ENCODE results near the gene SETD1A.
"Not testable (repeated sequence)": the region's sequence is repeated elsewhere in the genome, so short reads cannot be mapped to it uniquely, and the experiment has no call there.

The SETD1A gene

DNA sequence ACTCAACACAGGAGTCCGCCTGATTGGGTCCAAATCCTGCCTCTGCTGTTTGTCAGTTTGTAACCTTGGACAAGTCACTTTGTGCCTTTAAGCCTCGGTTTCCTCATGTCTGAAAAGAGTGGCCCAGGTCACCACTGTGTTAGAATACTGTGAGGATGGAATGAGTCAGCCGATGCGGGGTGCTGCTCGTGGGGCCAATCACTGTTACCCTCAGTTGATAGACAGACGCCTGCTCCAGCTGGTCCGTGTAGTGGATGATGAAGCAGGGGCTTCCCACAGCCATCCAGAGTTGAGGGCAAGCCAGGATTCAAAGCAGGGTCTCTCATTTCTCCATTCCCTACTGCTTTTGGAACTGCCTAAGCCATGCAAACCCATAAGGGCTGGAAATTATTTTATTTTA is 28.4 kb upstream of the SETD1A start:
- no peak for DNase-seq (ENCODE audit: low read depth)

DNA sequence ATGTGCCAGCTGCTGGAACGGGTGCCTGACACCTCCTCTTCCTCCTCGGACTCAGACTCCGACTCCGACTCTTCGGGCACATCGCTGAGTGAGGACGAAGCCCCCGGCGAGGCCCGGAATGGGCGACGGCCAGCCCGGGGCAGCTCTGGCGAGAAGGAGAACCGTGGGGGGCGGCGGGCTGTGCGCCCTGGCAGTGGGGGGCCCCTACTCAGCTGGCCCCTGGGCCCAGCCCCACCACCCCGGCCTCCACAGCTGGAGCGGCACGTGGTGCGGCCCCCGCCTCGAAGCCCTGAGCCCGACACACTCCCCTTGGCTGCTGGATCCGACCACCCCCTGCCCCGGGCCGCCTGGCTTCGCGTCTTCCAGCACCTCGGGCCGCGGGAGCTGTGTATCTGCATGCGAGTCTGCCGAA is 27.4 kb upstream of the SETD1A start:
- no peak for DNase-seq (ENCODE audit: low read depth)

DNA sequence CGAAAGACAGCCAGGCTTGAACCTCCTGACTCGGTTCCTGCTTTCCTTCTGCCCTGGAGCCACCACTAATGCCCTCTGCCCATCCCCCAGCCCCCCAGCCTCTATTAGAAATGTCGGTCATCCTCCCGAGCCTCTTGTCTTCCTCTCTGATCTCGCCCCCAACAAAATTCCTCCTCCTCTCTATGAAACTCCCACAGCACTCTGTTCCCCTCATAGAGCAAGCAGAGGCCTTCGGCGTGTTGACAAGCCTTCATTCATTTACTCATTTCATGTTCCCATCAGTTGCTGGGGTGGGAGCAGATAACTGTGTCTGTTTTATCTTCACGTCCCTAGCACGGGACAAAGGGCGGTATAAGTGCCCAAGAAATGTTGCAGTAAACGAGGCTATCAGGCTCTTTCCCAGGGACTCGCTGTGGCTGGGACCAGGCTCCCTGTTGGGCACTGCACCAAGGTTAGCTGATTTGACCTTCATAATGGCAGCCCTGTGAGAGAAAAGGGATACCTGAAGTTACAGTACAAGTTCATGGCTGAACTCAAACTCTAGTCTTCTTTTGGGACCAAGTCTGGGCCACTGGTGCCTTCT is 26.4 kb upstream of the SETD1A start:
- no peak for DNase-seq (ENCODE audit: low read depth)

DNA sequence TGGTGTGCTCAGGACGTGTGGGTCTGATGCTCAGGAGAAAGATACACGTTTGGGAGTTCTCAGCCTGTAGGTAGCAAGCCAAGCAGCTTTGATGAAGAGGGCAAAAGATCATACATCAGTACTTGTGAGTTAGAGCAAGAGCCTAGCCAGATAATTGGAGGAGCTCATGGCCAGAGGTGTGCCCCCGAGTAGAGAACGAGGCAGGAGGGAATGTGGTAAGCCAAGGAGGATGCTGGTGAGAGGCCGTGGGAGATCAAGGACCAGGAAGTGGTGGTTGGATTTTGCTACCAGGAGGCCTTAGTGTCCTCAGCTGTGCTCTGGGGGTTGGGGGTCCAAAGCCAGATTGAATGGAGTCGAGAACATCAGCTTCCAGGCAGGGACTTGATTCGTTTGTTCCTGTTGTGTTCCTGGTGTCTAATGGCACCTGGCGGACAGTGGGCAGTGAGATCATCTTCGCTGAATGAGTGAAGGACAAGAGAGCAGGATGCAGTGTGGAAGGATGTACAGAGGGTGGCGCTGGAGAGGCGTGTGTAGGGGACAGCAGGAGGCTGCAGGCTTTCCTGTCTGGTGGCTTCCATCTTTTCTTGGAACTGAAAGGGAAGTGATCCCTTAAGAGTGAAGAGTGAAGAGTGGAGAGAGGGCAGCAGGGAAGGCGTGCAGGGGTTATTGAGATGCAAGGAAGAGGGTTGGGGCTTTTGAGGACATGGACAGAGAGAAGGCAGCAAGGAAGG is 22.6 kb upstream of the SETD1A start:
- no peak for DNase-seq (ENCODE audit: low read depth)

DNA sequence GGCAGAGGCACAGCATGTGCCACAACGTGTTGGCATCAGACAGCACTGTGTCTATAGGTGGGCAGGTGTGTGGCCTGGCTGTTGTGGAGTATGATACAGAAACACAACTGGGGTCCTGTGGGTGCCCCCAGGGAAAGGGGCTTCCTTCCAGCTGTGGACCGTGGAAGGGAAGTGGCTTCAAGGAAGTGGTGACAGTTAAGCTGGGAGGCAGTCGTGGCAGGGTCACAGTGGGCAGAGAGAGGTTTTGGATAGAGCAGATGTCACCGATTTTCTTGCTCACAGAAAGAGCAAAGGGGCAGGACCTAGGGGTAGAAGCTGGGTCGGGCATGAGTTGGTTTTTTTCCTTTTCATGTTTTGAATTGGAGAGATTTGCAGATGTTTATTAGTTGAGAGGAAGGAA is 19.9 kb upstream of the SETD1A start:
- no peak for DNase-seq (ENCODE audit: low read depth)

DNA sequence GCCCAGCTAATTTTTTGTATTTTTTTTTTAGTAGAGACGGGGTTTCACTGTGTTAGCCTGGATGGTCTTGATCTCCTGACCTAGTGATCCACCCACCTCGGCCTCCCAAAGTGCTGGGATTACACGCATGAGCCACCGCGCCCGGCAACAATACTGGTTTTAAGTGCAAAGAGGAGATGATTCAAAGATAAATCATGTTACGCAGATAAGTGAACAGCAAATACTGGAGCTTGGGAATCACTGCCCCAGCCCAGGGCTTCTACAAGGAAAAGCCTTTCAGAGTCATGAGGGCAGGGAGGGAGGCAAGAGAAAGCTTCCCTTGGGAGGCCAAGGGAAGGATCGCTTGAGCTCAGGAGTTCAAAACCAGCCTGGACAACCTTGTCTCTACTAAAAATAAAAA is 18.0 kb upstream of the SETD1A start:
- not testable (repeated sequence) for DNase-seq (ENCODE audit: low read depth)

DNA sequence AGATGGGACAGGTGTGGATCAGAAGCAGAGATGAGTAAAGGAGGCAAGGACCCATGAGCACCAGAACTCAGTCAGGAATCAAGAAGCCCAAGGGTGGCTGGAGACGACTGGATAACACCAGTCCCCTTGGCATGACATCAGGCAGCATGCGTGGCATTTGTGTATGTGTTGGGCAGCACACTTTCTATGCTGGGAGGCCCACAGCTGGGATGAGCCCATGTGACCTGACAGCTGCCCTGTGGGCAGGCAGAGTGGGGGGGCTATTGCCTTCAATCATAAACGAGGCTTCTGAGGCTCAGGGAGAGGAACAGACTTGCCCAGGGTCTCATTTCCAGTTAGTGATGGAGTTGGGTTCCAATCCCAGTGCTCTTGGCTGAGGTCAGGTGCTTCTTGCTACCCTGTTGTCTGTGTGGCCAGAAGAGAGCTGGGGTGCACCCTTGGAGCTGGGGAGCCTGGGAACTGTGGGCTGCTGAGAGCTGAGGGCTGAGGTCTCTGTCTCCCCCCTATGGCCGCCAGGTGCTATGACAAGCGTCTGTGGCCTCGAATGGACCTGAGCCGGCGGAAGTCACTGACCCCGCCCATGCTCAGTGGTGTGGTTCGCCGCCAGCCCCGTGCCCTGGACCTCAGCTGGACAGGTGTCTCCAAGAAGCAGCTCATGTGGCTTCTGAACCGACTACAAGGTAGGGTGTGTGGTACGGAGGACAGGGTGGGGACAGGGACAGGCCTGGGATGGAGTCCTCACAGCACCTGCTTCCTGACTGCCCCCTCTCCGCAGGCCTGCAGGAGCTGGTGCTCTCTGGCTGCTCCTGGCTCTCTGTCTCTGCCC is 15.7 kb upstream of the SETD1A start:
- peak; percentile 59 for DNase-seq (ENCODE audit: low read depth)

DNA sequence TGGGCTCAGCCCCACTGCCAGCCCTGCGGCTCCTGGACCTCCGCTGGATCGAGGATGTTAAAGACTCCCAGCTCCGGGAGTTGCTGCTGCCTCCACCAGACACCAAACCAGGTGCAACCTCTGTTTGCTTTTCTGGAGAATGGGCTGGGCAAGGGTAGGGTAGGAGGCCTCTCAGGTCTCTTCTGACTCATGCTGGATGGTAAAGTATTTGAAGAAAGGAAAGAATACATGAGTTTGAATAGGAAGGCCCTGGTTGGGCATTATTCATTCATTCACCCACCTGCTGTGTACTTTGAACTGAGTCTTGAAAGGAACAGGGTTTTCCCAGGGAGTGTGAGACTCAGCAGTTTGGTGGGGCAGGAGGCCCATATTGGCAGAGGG is 15.1 kb upstream of the SETD1A start:
- no peak for DNase-seq (ENCODE audit: low read depth)

DNA sequence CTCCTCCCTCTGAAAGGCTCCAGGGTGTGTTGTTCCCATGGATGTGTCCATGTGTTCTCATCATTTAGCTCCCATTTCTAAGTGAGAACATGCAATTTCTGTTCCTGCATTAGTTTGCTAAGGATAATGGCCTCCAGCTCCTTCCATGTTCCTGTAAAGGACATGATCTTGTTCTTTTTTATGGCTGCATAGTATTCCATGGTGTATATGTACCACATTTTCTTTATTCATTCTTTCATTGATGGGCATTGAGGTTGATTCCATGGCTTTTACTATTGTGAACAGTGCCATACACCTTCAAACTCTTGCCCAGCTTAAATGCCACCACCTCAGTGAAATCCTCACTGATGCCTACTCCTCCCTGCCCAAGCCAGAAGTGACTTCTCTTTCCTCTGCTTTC is 13.2 kb upstream of the SETD1A start:
- no peak for DNase-seq (ENCODE audit: low read depth)

DNA sequence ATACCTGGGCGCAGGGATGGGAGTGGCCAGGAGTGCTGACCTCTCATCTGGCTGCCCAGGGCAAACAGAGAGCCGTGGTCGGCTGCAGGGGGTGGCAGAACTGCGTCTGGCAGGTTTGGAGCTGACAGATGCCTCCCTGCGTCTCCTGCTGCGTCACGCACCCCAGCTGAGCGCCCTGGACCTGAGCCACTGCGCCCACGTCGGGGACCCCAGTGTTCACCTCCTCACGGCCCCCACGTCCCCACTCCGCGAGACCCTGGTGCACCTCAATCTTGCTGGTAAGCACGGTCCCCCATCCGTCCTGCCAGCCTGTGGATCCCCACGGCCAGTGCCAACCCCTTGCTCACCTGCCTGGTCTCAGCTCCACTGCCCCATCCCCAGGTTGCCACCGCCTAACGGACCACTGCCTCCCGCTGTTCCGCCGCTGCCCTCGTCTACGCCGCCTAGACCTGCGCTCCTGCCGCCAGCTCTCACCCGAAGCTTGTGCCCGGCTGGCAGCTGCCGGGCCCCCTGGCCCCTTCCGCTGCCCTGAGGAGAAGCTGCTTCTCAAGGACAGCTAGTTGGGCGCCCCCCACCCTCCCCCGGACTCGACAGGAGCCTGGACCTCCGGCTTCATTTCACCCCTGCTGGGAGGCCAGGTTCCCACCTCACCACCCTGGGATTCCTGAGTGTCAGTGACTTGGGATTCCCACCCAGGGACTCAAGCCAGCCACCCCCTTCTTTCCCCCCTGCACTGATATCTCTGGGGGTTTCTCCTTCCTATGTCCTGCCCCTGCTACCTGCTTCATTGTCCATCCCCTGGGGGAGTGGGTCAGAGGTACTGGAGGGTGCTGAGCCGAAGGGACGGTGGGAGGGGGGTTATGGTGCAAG is 10.6 kb upstream of the SETD1A start:
- DNase-seq (ENCODE audit: low read depth): no peak

DNA sequence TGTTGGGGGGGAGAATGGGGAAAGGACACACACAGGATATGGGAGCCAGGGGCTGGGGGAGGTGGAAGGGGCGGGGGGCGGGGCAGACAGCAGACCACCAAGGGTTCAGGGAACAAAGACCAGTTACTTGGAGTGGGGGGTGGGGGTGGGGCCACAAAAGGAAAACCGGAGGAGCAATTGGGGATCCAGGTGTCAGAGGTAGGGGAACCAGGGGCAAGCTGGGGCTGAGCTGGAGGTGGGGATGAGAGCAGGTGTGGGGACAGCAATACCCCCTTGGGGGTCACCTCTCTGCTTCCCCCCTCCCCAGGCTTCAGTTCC is 10.1 kb upstream of the SETD1A start:
- no peak for DNase-seq (ENCODE audit: low read depth)

DNA sequence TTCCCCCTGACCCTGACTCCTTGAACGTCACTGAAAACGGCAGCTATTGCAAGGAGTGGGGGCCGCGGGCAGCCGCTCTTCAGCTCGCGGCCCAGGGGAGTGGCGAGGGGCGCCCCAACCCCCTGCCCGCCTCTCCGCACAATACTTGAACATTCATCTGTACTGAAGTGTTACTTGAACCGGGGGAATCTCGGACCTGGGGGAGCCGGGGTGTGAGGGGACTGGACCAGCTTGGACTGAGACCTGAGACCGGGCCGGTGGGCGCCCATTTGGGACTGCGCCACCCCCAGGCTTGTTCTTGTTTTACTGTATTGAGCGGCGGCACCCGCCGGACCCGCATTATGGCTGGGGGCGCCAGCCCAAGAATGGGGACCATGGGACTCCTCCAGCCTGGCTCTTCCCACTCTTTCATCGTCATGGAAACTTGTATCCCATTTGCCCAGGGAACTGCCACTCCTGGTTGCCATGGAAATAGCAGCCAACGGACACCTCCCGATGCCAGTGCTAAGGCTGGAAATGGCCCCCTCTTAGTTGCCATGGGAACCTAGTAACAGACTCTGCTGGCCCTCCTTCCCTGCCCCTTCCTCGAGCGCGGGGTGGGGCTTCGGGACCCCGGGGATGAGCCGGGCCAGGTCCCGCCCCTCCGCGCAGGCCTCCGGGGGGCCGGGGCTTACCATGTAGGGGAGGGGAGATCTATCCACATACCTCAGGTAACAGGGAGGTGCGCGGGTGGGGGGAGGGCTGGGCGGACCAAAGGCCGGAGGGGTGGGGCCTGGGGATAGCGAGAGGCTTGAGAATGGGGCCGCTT is 9.5 kb upstream of the SETD1A start:
- DNase-seq (ENCODE audit: low read depth): no peak

DNA sequence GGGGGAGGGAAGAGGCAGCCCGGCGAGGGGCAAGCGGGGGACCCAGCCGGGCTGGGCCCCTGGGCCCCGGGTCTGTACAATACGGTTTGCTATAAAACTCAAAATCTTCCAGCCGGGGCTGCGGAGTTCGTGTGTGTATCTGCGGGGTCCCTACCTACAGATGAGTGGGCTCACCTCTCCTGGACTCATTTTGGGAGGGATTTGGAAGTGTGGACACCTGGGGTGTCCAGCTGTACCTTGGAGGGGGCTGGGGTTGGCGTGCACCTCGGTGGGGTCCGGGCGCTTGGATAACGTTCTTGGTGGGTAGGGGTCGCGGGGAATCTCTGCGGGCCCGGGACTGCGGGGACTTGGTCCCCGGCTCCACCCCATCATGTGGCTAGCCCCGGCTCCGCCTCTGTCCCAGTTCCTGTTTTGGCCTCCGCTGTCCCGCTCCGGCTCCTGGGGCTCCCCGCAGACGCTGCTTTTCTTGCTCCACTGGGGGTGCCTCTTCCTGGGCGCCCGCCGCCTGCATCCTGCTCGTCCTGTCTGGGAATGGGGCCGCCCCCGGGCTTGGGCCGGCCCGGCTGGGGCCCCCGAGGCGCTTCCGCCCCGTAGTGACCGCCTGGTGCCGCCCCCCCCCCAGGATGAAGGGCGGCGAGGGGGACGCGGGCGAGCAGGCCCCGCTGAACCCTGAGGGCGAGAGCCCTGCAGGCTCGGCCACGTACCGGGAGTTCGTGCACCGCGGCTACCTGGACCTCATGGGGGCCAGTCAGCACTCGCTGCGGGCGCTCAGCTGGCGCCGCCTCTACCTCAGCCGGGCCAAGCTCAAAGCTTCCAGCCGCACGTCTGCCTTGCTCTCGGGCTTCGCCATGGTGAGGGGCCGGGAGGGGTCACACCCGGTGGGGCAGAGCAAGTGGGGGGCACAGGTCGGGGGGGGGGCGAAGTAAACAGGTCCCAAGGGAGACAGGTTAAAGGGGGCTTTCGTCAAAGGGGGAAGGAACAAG is 8.6 kb upstream of the SETD1A start, which contains the start of gene ORAI3:
Gene ORAI3, plus strand, starts transcription at position 402 of the 983 bp plus-strand sequence. Its CDS starts 222 bp downstream, at position 624.
- DNase-seq (ENCODE audit: low read depth): no peak

DNA sequence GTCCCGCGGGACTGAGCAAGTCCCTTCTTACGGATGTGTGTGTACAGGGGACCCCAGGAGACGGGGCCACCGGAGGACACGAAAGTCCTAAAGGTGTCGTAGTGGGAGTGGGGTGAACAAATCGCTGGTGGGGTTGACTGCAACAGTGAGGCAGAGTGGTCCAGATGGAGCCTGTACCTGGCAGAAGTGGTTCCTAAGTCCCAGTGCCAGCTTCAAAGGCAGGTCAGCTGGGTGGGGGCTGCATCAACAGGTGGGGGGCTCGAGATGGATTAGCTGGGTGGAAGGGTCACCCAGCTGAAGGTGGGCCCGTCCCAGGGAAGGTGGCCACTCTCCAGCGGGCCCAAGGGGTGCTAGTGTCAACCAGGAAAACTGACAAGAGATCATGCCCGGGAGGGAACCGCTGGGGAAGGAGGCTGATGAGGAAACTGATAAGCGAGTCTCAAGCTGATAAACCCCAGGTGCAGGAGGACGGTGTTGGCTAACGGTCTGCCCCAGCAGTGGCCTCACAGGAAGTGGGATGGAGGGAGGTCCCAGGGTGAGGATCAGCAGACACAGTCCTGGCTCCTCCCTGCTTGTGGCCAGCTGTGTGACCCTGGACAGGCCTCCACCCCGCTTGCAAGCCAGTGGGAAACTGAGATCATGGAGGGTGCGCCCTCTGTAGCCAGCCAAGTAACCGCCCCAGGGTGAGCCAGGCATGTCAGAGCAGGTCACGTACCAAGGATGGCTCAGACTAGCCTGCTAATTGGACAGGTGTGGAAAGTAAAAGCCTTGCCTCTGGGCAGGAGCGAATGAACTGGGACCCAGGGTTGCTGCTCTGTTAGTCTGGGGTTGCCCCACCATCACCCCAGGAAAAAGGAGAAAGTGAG is 7.7 kb upstream of the SETD1A start:
- no peak for DNase-seq (ENCODE audit: low read depth)

DNA sequence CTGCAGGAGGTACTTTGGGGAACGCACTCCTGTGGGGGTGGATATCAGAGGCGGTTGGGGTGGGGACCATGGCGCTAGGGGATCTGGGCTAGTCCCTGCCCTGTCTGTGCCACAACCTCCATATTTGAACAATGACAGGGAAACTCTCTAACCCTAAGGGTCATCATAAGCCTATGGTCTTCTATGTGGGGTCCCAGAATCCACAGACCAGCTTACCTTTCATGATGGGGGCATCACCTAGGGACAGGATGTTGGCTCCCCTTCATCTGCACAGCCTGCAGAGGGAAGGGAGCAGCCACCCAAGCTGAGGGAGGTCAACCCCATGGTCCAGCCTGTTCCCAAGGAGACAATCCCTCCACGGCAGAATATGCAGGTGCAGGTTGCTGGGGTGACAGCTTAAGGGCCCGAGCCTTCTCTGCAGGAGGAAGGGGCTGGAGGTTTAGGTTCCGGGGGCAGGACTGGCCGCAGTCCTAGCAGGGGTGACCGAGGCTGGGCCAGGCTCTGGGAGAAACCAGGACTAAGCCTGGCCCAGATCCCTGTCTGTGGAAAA is 7.0 kb upstream of the SETD1A start:
- DNase-seq (ENCODE audit: low read depth): no peak

DNA sequence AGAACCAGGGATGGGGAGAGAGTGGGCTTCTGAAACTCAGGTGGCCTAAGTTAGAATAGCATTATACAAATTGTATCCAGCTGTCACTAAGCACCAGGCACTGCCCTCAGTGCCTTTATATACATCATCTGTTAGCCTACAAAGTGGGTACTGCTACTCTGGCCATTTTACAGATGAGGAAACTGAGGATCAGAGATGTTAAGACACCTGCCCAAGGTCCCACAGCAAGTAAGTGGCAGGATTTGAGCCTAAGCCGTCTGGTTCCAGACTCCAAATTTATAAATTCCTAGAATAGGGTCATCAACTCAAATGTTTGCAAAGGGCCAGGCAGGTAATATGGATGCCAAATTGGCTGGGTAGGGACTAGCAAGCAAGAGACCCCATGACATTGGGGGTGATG is 6.4 kb upstream of the SETD1A start:
- DNase-seq (ENCODE audit: low read depth): no peak

DNA sequence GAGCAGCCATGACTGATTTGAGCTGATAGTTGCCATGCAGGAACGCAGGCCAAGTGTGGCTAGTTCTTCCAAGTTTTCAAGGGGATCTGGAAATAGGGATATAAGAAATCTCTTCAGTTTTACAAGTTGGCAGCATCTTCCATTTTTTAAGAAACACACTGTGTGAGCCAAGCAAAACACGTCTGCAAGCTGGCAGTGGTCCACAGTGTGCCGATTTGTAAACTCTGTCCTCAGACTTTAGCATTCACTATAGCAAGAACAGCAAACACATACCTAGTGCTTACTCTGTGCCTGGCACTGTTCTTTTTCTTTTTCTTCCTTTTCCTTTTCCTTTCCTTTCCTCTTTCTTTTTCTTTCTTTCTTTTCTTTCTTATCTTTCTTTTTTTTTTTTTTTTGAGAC is 5.8 kb upstream of the SETD1A start:
- DNase-seq (ENCODE audit: low read depth): no peak

DNA sequence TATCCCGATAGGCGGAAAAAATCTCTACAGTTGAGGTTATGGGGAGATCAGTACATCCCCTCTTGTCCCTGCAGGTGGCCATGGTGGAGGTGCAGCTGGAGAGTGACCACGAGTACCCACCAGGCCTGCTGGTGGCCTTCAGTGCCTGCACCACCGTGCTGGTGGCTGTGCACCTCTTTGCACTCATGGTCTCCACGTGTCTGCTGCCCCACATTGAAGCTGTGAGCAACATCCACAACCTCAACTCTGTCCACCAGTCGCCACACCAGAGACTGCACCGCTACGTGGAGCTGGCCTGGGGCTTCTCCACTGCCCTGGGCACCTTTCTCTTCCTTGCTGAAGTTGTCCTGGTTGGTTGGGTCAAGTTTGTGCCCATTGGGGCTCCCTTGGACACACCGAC is 4.4 kb upstream of the SETD1A start:
- no peak for DNase-seq (ENCODE audit: low read depth)
